NCI-H1417 treated with DMSO at 0.1 percent for 48 hours (cell line): ENCODE results near the gene DNAJC5.

Experiments used
- DNase-seq: peaks from one replicate; lab custom pipeline; 2025; lab: John Stamatoyannopoulos, UW

The DNAJC5 gene

GRCh38 chr20:63940071-63940471 is 45.1 kb downstream of the DNAJC5 start:
- no peak for DNase-seq

GRCh38 chr20:63940472-63941266 is 45.7 kb downstream of the DNAJC5 start:
- no peak for DNase-seq

- no peak for DNase-seq
These were observed 46.6 kb downstream of the DNAJC5 start for GRCh38 chr20:63941282-63942081.

DNA sequence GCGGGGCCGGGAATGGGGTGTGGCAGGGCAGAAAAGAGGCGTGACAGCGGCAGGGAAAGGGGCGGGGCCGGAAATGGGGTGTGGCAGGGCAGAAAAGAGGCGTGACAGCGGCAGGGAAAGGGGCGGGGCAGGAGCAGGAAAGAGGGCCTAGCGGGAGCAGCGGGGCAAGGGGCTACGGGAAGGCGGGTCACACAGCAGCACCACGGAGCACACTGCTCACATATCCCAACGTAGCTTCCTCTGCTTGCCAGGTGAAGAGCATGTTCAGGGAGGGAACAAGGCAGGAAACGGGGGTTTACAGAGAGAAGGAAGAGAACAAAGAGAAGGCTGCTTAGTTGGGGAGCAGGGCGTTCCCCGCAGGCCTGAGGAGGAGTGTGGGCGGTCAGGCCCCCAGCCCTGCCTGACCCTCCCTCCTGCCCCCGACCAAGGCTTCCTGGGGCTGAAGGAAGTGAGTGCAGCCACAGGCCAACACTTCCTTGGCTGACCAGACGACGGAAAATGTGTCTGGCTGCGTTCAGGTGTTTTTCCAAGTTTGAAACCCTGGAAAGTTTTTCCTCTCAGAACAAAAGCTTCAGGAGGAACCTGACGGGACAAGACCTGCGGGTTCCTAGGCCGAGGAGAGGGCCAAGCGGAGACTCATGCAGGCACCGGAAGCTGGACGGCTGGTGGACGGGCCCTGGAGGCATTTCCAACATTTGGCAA is 47.5 kb downstream of the DNAJC5 start:
- DNase-seq = no peak

- no peak for DNase-seq
These were observed 48.3 kb downstream of the DNAJC5 start for GRCh38 chr20:63942969-63943807.

GRCh38 chr20:63943808-63944077 is 48.8 kb downstream of the DNAJC5 start:
- no peak for DNase-seq

DNA sequence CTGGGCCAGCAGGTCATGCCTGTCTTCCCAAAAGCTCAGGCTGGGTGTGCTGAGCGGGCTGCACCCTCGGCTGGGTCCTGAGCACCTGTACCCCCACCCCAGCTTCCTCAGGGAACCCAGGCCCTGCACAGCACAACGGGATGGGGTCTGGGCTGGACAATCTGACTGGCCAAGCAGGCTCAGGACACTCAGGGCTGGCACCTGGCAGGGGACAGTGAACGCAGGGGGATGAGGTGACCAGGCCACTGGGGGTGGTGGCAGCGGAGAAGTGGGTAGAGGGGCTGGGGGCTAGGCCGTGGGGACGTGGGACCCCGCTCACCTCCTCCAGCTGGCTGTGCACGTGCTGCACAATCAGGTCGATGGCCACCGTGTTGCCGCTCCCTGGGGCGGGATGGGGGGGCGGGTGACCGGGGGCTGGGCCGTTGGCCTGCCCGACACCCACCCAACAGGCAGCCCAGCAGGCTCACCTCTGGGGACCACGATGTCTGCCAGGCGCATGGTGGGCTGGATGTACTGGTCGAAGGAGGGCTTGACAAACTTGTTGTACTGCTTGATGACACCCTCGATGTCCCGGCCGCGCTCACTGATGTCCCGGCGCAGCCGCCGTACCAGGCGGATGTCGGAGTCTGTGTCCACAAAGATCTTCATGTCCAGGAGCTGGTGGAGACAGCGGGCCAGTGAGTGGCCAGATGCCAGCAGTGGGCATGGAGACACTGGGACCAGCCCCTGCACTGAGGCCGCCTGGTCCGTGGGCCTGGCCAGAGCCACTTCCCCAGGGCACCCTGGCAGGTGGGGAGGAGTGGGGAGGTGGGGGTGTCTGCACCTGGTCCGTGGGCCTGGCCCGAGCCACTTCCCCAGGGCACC is 49.4 kb downstream of the DNAJC5 start:
- DNase-seq = no peak

DNA sequence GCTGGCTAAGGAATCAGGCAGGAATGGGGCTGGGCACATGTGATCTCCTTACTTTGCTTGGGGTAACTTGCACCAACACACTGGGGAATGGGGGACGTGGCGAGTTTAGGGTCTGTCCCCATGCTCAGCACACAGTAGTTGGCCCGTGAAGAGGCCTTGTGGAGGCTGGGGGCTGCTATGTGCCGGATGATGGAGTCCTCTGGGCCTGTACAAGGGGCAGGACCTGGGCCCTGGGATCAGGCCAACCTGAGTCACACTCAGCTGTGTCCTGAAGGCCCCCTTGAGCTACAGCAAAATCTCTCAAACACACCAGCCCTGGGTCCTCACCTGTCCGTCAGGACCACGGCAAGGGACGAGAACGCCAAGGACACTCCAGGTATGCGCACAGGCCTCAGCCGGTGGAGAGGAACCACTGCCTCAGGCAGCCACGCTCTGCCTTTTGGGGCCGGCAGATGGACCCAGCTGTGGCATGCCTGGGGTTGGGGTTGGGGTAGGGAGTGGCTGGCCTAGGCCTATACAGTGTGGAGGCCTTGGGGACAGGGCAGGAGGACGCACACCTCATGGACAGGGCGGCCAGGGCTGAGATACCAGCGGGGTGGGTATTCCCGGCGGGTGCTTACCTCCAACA is 50.2 kb downstream of the DNAJC5 start:
- DNase-seq = no peak

GRCh38 chr20:63945921-63946920 is 51.3 kb downstream of the DNAJC5 start:
- no peak for DNase-seq

- DNase-seq = no peak
These were observed 52.2 kb downstream of the DNAJC5 start for GRCh38 chr20:63946986-63947637.

GRCh38 chr20:63947638-63948456 is 52.9 kb downstream of the DNAJC5 start:
- DNase-seq = no peak

- no peak for DNase-seq
These were observed 55.9 kb downstream of the DNAJC5 start for GRCh38 chr20:63950701-63951397.

GRCh38 chr20:63951398-63952209 is 56.7 kb downstream of the DNAJC5 start:
- DNase-seq = no peak

DNA sequence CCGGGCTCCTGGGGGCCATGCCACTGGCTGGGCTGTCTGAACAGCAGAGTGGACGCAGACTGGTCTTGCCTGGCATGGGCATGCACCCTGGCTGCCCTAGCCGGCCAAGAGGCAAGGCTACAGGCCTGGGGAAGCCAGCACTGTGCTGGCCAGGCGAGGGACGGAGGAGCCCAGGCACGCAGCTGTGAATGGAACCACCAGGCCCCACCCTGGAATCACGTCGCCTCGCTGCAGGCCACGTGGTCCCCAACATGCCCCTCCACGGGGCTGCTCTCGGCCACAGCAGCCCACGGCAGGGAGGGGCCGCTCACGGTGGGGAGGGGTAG is 57.2 kb downstream of the DNAJC5 start:
- no peak for DNase-seq

- DNase-seq = no peak
These were observed 57.8 kb downstream of the DNAJC5 start for GRCh38 chr20:63952769-63953168.

- no peak for DNase-seq
These were observed 59.0 kb downstream of the DNAJC5 start for GRCh38 chr20:63953764-63954429.
